RPMI8226 (cell line): ENCODE data around the gene FLCN.

ENCODE experiments used
- DNase-seq: peaks from one replicate; pipeline ENCODE4 v3.0.0-alpha.2; 2015

Gene FLCN

GRCh38 chr17:17235212-17236174, 1.5 kb downstream of the FLCN start:
- DNase-seq: no peak

GRCh38 chr17:17232303-17232621, 4.7 kb downstream of the FLCN start:
- no peak for DNase-seq

- DNase-seq: no peak
Observed at GRCh38 chr17:17231621-17232302, 5.2 kb downstream of the FLCN start.

- no peak for DNase-seq
Observed at GRCh38 chr17:17229416-17230384, 7.3 kb downstream of the FLCN start.

- DNase-seq: no peak
Observed at GRCh38 chr17:17228521-17229279, 8.3 kb downstream of the FLCN start.

- no peak for DNase-seq
Observed at GRCh38 chr17:17227608-17228520, 9.1 kb downstream of the FLCN start.

GRCh38 chr17:17226451-17227265, 10.3 kb downstream of the FLCN start:
- no peak for DNase-seq

- no peak for DNase-seq
Observed at GRCh38 chr17:17225901-17226300, 11.1 kb downstream of the FLCN start.

- no peak for DNase-seq
Observed at GRCh38 chr17:17224137-17224536, 12.8 kb downstream of the FLCN start.

- no peak for DNase-seq
Observed at GRCh38 chr17:17223736-17224135, 13.2 kb downstream of the FLCN start.

GRCh38 chr17:17221329-17221728, 15.6 kb downstream of the FLCN start:
- no peak for DNase-seq

- no peak for DNase-seq
Observed at GRCh38 chr17:17220529-17220928, 16.4 kb downstream of the FLCN start.

- DNase-seq: no peak
Observed at GRCh38 chr17:17217995-17218394, 19.0 kb downstream of the FLCN start.

GRCh38 chr17:17216776-17217175, 20.2 kb downstream of the FLCN start:
- DNase-seq: no peak

- no peak for DNase-seq
Observed at GRCh38 chr17:17216236-17216635, 20.7 kb downstream of the FLCN start.

GRCh38 chr17:17215575-17215974, 21.4 kb downstream of the FLCN start:
- DNase-seq: no peak

GRCh38 chr17:17214646-17215436, 22.1 kb downstream of the FLCN start:
- no peak for DNase-seq

GRCh38 chr17:17213775-17214174, 23.2 kb downstream of the FLCN start:
- DNase-seq: no peak

GRCh38 chr17:17207998-17208397, 29.0 kb downstream of the FLCN start:
- no peak for DNase-seq
